Neural cell (in vitro differentiated cells): ENCODE measurements around the gene FAM20B. TPM values are rescaled to one million over a fixed set of nuclear protein-coding genes. Genes with fewer than 3 reads are reported as not detected.

Experiments
- H2AFZ ChIP-seq: fragments of 200-600, 300-800 bp; sonication (generic), shearing (Covaris generic); 2 replicates; pipeline ENCODE4 v1.6.0; 2014; ENCODE audit warnings: low read depth, mild to moderate bottlenecking, antibody characterized with exemption, low read length, moderate library complexity
- H3F3A ChIP-seq: fragments of 200-600 bp; shearing (Covaris generic); 2 replicates; pipeline ENCODE4 v1.6.1; 2016; ENCODE audit warnings: mild to moderate bottlenecking, moderate library complexity, mixed read lengths, antibody characterized with exemption, low read length; ENCODE audit not compliant: insufficient read depth, poor library complexity, severe bottlenecking
- H3K27ac ChIP-seq: fragments of 200-600, 300-800 bp; sonication (generic), shearing (Covaris generic); 2 replicates; pipeline ENCODE4 v1.5.1; 2014; ENCODE audit warnings: mild to moderate bottlenecking, low read length, moderate library complexity
- H3K27me3 ChIP-seq: fragments of 300-800, 200-600 bp; sonication (generic), shearing (Covaris generic); 2 replicates; pipeline ENCODE4 v1.6.0; 2014; ENCODE audit warnings: mild to moderate bottlenecking, low read depth, low read length, moderate library complexity; ENCODE audit not compliant: insufficient read depth
- H3K36me3 ChIP-seq: fragments of 300-800, 200-600 bp; sonication (generic), shearing (Covaris generic); 2 replicates; pipeline ENCODE4 v1.5.1; 2014; ENCODE audit warnings: mild to moderate bottlenecking, antibody characterized with exemption, low read length, moderate library complexity; ENCODE audit not compliant: insufficient read depth
- H3K4me2 ChIP-seq: fragments of 300-800, 200-600 bp; sonication (generic), shearing (Covaris generic); 2 replicates; pipeline ENCODE4 v1.6.0; 2014; ENCODE audit warnings: mild to moderate bottlenecking, low read length
- H3K4me3 ChIP-seq: fragments of 300-800, 200-600 bp; sonication (generic), shearing (Covaris generic); 2 replicates; pipeline ENCODE4 v1.5.1; 2014; ENCODE audit warnings: mild to moderate bottlenecking, low read length, moderate library complexity
- H3K79me2 ChIP-seq: fragments of 200-600 bp; shearing (Covaris generic); replicated peaks from 2 replicates; pipeline ENCODE4 v1.6.0; 2014; ENCODE audit warnings: mild to moderate bottlenecking, low read length, moderate library complexity; ENCODE audit not compliant: insufficient read depth
- H3K9ac ChIP-seq: fragments of 300-800, 200-600 bp; sonication (generic), shearing (Covaris generic); 2 replicates; pipeline ENCODE4 v1.6.1; 2016; ENCODE audit warnings: mild to moderate bottlenecking, low read length, mixed read lengths
- H3K9me2 ChIP-seq: fragments of 200-600 bp; shearing (Covaris generic); 2 replicates; pipeline ENCODE4 v1.6.1; 2016; ENCODE audit warnings: mild to moderate bottlenecking, low read length, mixed read lengths; ENCODE audit not compliant: insufficient read depth
- H3K9me3 ChIP-seq: fragments of 200-600, 300-800 bp; sonication (generic), shearing (Covaris generic); 2 replicates; pipeline ENCODE4 v1.6.1; 2016; ENCODE audit warnings: mild to moderate bottlenecking, mixed run types, low read length, moderate library complexity, mixed read lengths
- H4K20me1 ChIP-seq: fragments of 200-600 bp; shearing (Covaris generic); 2 replicates; pipeline ENCODE4 v1.6.1; 2016; ENCODE audit warnings: mild to moderate bottlenecking, mixed run types; ENCODE audit not compliant: insufficient read depth
- CTCF ChIP-seq: fragments of 450-650 bp; IDR thresholded peaks from 2 replicates; pipeline ENCODE4 v1.5.1; 2014; ENCODE audit warnings: antibody characterized with exemption, mild to moderate bottlenecking, moderate library complexity; ENCODE audit not compliant: poor library complexity, severe bottlenecking
- EP300 ChIP-seq: fragments of 450-650 bp; conservative IDR thresholded peaks from 2 replicates; pipeline ENCODE4 v1.6.1; 2014; ENCODE audit warnings: antibody characterized with exemption, mild to moderate bottlenecking, moderate library complexity; ENCODE audit not compliant: poor library complexity, severe bottlenecking
- EZH2 ChIP-seq: fragments of 200-600, 300-800 bp; shearing (Covaris generic), sonication (generic); IDR thresholded peaks from 2 replicates; pipeline ENCODE4 v1.6.1; 2014; ENCODE audit warnings: antibody characterized with exemption, low read length, borderline replicate concordance, mild to moderate bottlenecking; ENCODE audit not compliant: insufficient read depth, poor library complexity, severe bottlenecking
- MXI1 ChIP-seq: fragments of 450-650 bp; conservative IDR thresholded peaks from 2 replicates; pipeline ENCODE4 v1.6.1; 2014; ENCODE audit warnings: antibody characterized with exemption, mild to moderate bottlenecking; ENCODE audit not compliant: poor library complexity, severe bottlenecking
- POLR2AphosphoS5 ChIP-seq: IDR thresholded peaks from 2 replicates; pipeline ENCODE4 v1.6.1; 2012
- RAD21 ChIP-seq: fragments of 450-650 bp; conservative IDR thresholded peaks from 2 replicates; pipeline ENCODE4 v1.6.1; 2014; ENCODE audit warnings: antibody characterized with exemption, mild to moderate bottlenecking, moderate library complexity
- SMC3 ChIP-seq: fragments of 450-650 bp; conservative IDR thresholded peaks from 2 replicates; pipeline ENCODE4 v1.6.1; 2014; ENCODE audit warnings: antibody characterized with exemption, mild to moderate bottlenecking, moderate library complexity; ENCODE audit not compliant: poor library complexity
- TAF1 ChIP-seq: IDR thresholded peaks from 2 replicates; pipeline ENCODE4 v1.6.1; 2012; ENCODE audit warnings: low read depth
- polyA plus RNA-seq: library from polyadenylated mRNA; depleted of rRNA; stranded (reverse); fragments of >200 nt; gene quantifications from 2 replicates; pipeline ENCODE4 v1.2.3, GENCODE V29; 2014
- TF ChIP-seq, protein P1 (sequence below): IDR thresholded peaks from 2 replicates; pipeline ENCODE4 v1.6.1; 2012; ENCODE audit warnings: borderline replicate concordance

Gene FAM20B
- polyA plus RNA-seq, 1 donor from 2014 or later: 25.1 TPM

- H3K4me2 ChIP-seq: no peak overlapping the region
- H3K79me2 ChIP-seq: no peaks in the 10 kb centered on the region
- H3K27ac ChIP-seq: no peak overlapping the region
- no peaks in the 10 kb centered on the region for H3K9me3 ChIP-seq
- no peaks in the 10 kb centered on the region for H4K20me1 ChIP-seq
- H3K27me3 ChIP-seq: no peaks in the 10 kb centered on the region
- no peaks in the 10 kb centered on the region for H3F3A ChIP-seq
- H3K9ac ChIP-seq: no peak overlapping the region
- TF ChIP-seq MXI1 (no peak), POLR2AphosphoS5 (no peak), EZH2 (no peak), RAD21 (no peak), SMC3 (no peak), EP300 (no peak), TAF1 (no peak), CTCF (no peak)
- TF ChIP-seq, protein P1, sequence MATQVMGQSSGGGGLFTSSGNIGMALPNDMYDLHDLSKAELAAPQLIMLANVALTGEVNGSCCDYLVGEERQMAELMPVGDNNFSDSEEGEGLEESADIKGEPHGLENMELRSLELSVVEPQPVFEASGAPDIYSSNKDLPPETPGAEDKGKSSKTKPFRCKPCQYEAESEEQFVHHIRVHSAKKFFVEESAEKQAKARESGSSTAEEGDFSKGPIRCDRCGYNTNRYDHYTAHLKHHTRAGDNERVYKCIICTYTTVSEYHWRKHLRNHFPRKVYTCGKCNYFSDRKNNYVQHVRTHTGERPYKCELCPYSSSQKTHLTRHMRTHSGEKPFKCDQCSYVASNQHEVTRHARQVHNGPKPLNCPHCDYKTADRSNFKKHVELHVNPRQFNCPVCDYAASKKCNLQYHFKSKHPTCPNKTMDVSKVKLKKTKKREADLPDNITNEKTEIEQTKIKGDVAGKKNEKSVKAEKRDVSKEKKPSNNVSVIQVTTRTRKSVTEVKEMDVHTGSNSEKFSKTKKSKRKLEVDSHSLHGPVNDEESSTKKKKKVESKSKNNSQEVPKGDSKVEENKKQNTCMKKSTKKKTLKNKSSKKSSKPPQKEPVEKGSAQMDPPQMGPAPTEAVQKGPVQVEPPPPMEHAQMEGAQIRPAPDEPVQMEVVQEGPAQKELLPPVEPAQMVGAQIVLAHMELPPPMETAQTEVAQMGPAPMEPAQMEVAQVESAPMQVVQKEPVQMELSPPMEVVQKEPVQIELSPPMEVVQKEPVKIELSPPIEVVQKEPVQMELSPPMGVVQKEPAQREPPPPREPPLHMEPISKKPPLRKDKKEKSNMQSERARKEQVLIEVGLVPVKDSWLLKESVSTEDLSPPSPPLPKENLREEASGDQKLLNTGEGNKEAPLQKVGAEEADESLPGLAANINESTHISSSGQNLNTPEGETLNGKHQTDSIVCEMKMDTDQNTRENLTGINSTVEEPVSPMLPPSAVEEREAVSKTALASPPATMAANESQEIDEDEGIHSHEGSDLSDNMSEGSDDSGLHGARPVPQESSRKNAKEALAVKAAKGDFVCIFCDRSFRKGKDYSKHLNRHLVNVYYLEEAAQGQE: no peak
- H2AFZ ChIP-seq: no peak overlapping the region
- no peak overlapping the region for H3K4me3 ChIP-seq
- H3K36me3 ChIP-seq: no peaks in the 10 kb centered on the region
- no peaks in the 10 kb centered on the region for H3K9me2 ChIP-seq
Observed at GRCh38 chr1:179047636-179047997, 21.9 kb downstream of the FAM20B start.

DNA sequence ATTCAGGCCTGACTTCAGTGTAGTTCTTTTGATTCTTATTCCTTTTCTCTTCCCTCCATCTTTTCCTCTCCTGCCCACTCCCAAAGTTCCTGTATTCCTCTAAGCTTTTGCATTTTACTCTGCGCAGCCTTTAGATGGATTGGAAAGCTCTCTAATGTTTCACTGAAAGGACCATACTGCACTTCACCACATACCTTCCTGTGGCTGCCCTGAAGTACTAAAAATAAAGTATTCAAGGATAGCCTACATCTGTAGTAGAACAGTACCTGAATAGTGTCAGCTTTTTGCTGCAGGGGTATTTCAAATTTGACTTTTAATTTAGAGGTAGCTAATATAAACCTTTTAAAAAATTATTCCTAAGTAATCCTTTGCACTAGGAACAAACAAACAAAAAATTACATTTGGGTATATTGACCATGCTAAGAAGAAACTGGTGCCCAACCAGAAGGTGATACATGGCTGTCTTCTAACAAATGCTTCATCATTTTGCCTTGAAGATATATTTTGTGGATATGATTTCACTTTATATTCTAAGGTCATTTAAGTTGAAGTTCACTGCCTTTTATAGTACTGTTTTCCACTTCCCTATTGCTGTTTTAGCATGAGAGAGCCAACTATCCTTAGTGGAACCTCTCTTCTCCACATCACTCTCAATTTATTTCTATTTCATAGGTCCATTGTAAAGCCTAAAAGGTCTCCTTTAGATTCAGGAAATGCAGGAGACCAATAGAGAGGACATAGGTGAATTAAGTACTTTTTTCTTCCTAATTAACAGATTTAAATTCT lies 22.8 kb downstream of the FAM20B start:
- Histone ChIP-seq H3K79me2 (no peaks in the 10 kb centered on the region), H3K9me2 (no peaks in the 10 kb centered on the region), H2AFZ (no peak overlapping the region), H4K20me1 (no peaks in the 10 kb centered on the region), H3K9me3 (no peaks in the 10 kb centered on the region), H3K27ac (no peak overlapping the region), H3K9ac (no peak overlapping the region), H3K4me2 (no peak overlapping the region), H3K36me3 (no peaks in the 10 kb centered on the region), H3K27me3 (no peaks in the 10 kb centered on the region), H3F3A (no peaks in the 10 kb centered on the region), H3K4me3 (no peak overlapping the region)
- TF ChIP-seq EP300: no peak
- TF ChIP-seq EZH2: no peak
